ENCODE data around the gene ZBTB7C.

Gene ZBTB7C

DNA sequence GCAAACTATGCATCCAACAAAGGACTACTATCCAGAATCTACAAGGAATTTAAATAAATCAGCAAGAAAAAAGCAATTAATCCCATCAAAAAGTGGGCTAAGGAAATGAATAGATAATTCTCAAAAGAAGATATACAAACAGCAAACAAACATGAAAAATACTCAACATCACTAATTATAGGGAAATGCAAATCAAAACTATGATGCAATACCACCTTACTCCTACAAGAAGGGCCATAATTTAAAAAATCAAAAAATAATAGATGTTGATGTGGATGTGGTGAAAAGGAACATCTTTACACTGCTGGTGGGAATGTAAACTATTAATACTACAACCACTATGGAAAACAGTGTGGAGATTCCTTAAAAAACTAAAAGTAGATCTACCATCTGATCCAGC, 164.7 kb downstream of the ZBTB7C start:
- DNase-seq: no peak

DNA sequence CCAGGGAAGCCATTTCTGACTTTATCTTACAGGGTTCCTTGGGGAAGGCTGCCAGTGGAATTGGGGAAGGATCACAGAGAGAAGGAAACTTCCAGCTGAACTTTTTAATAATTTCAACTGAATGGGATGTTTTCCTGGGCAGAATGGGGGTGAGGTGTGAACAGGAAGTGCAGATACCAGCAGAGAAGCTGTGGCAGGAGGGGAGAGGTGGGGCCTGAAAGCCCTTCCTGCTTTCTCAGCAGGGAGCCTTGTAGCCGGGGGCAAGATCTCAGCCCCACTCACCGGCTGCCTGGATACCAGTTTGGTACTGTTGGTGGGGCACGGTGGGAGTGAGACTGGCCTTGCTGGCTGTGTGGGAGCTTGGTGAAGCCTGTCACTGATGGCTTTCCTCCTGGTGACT, 170.5 kb downstream of the ZBTB7C start:
- DNase-seq: no peak

DNA sequence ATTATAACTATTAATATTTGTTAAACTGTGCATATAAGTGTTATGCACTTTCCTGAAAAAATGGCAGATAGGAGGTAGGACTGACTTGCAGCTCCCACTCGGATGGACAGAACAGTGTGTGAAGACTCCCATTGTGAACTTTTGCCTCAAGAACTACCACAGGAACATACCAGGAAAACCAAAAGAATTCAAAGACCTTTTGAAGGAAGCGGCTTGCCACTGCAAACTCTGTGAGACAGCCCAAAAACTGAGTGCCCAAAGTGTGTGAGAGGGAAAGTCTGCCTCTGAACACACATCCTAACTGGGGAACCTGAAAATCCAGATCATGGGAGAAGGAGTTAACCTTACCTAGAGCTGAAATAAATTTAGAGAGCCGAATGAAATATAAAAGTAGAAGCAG, 171.0 kb downstream of the ZBTB7C start:
- no peak for DNase-seq

DNA sequence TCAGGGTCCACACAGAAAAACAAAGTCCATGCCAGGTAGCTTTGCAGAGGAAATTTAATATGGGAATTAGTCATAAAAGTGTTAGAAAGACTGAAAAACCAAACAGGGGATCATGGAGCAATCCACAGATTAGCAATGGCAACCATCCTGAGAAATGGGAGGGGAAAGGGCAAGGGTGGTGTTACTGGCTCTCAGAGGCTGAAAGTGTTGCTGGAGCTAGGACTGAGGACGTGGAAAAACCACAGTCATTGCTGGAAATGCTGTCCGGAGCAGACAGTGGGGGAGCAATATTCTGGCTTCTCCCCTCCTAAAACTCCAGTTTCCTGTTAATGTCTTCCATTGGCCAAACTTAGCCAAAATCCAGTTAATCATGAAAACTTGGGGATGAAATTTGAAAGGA, 172.4 kb downstream of the ZBTB7C start:
- no peak for DNase-seq

GRCh38 chr18:48230467-48231113, 178.6 kb downstream of the ZBTB7C start:
- DNase-seq: no peak

DNA sequence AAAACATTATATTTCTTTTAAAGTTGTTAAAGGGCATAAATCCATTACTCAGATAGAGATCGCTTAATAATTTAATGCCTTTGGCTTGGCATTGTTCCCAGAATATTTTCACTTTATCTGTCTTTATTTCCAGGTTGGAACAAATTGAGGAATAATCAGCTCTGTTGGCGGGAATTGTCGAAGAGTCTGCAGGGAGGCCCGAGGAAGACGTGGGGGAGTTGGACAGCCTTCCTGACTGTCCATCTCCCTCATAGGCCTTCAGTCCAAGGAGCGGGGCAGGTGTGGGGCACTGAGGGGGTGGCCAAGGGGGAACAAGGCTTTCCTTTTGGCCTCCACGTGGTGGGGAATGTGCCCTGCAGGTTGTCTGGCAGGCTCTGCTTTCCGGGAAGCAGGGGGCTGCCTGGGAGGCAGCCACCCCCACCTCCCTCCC, 179.6 kb downstream of the ZBTB7C start:
- no peak for DNase-seq

- no peak for DNase-seq
Observed at GRCh38 chr18:48228841-48229240, 180.3 kb downstream of the ZBTB7C start.

GRCh38 chr18:48228301-48228715, 180.9 kb downstream of the ZBTB7C start:
- no peak for DNase-seq

DNA sequence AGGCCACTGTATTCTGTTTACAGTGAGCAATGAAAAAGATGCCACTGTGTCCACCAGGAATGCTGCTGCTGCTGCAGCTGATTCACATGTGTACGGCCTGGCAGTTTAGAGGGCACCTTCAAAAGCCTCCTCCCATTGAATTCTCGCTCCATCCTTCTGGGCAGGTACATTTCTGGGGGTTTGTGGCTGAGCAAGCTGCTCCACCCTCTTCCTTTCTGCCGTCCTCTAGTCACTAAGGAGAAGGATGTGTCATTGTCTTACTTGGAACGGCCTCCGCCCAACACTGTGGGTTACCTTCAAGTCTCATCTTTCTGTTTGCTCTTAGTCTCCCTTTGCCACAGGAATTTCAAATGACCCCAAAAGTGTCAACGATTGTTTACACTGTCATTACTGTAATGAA, 182.0 kb downstream of the ZBTB7C start:
- DNase-seq: no peak

DNA sequence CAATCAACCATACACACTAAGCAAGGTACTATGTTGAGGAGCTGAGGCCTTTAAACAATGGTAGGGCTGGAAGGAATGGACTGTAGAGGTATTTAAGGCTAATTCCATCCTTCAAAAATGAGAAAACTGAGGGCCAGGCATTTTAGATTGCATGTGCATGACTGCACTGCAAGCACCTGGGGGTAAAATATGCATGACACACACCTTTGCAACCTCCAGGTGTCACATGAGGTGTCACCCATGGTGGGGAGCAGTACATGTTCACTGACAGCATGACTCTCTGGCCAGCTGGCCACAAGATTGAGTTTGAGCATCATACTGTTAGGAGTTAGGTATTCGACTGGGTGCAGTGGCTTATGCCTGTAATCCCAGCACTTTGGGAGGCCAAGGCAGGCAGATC, 182.8 kb downstream of the ZBTB7C start:
- DNase-seq: no peak

- no peak for DNase-seq
Observed at GRCh38 chr18:48222118-48222517, 187.1 kb downstream of the ZBTB7C start.

- peak; percentile 7 for DNase-seq
Observed at GRCh38 chr18:48219810-48220499, 189.2 kb downstream of the ZBTB7C start.

GRCh38 chr18:48219037-48219809, 190.0 kb downstream of the ZBTB7C start:
- no peak for DNase-seq

DNA sequence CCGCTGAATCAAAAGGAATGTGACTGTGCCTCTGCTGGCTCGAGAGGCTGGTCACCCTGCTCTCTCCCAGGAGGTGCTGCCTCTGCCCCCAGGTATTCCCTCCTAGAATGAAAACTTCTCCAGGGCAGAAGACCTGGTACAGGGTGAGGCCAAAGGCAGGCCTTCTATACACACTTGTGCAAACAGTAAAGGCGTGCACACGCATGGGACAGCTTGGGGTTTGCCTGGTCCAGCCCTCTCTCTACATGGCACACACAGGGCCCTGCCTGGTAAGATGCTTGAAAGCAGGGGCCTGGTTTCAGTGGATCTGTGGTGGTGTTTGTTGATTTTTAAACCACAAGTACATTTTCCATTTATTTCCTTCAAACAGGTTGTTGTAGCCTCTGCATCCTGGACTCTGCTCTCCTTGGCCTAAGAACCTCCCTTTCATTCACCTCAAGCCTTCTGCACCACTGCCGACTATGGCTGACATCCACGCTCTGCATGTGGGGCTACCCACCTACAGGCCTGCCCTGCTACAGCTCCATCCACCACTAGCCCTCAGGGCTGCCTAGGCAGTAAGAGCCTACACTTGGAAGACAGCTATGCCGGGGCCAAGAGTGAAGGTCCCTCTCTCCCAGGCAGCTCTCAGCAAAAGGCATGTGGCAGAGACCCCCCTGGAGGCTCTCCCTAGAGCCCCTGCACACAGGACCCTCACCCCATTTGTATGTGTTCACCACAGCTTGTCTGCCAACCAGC, 190.7 kb downstream of the ZBTB7C start:
- no peak for DNase-seq

- DNase-seq: peak; percentile 24
Observed at GRCh38 chr18:48217258-48218250, 191.6 kb downstream of the ZBTB7C start.

DNA sequence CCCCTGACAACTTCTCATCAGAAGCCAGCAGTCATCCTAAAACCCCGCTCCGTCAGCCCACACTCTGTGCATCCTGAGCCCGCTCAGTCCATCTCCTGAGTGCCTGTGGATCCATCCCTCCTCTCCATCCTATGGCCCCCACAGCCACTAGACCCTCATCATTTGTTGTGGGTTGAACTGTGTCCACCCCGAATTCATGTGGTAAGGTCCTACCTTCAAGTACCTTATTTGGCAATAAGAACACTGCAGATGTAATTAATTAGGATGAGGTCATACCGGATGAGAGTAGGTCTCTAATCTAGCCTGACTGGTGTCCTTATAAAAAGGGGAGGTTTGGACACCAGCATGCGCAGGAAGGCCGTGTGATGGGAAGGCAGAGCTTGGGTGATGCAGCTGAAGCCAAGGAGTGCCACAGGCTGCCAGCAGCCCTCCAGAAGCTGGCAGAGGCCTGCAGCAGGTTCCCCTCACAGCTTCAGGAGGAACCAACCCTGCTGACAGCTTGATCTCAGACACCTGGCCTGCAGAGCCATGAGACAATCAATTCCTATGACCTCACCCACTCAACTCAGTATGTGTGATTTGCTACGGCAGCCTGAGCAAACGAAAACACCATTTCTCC, 192.4 kb downstream of the ZBTB7C start:
- no peak for DNase-seq

DNA sequence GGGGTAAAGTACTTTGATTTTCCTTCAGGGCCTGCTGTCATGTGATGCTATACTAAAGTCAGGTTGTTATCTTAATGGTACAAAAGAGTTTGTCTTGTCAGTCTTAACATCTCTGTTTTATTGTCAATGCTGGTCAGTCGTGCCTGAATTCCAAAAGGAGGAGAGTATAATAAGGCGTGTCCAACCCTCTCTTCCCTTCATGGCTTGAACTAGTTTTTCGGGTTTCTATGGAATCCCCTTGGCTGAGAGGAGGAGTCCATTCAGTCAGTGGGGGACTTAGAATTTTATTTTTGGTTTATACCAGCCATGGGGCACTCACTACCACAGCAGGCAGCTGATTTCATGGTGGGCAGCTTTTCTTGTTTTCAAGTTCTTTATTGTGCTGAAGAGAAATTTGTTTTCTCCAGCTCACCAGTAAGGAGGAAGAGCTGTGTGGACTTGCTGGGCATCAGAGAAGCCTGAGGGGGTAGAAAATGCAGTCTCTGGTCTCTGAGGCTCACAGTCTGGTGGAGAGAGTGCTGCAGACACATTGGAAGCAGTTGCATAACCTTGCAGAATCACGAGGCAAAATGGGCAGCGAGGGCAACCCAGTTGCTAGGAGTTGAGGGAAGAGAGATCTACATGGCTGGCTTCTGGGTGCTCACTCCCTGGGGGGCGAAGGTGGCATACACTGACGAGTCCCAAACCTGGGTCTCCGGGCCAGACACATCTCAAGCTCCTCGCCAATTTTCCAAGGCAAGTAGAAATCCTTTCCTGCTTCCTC, 193.1 kb downstream of the ZBTB7C start:
- peak; percentile 31 for DNase-seq

DNA sequence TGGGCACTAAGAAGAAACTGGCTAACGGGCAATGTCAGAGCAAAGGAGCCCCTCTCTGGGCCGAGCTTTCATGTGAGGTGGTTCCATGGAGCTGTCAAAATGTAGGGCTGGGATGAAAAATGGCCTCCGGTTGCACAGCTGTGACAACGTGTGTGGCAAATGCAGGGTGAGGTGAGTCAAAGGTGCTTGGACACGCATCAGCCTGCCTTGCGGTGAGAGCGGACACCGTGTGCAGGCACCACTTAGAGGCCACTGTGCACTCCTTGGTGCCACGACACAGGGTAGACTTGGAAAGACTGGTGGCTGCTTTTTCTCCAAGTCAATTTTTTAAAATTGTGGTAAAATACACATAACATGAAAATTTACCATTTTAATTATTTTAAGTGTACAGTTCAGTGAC, 195.4 kb downstream of the ZBTB7C start:
- DNase-seq: no peak

DNA sequence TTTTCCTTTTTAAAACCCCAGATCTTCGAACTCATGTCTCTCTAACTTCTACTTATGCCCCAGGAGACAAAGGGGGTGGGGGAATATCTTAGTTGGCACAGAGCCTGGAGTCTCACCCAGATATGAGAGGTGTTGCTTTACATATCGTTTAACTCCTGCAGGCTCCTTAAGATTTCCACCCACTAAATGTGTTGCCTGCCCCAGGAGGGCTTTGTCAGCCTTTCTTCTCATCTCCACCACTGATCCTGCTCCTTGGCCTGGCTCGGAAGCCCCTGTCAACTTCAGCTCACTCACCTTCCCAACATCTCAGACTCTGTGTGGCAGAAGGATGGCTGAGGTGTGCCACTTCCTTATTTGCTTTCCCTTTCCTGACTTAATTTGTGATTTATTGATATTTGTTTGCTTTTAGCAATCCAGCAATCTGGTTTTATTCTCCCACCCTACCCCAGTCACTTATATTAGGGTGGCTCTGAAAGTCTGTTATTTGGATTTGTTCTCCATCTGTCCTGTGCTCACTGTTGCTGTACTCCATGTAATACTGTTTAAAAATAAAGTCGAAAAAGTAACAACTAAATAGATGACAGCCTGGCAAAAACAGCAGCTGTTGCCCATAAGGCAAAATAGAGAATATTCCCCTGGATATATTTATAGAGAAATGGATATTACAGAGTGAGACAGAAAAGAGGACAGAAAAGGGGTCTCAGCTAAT, 200.6 kb downstream of the ZBTB7C start:
- DNase-seq: no peak

GRCh38 chr18:48207733-48208132, 201.4 kb downstream of the ZBTB7C start:
- no peak for DNase-seq

All from midbrain (tissue), 1 donor.